ENCODE results near the gene PPP2R2C. TPM values are rescaled to one million over a fixed set of nuclear protein-coding genes. Genes with fewer than 3 reads are reported as not detected.

The PPP2R2C gene
- polyA plus RNA-seq, 1 donor (not counting 4 experiments of a cell fraction or from before 2014, with no cell fraction given): 12.3 TPM

GRCh38 chr4:6349896-6350603 lies 122.4 kb downstream of the PPP2R2C start:
- dilution Hi-C loops (cut with MboI; ENCODE audit: extremely low pct_ligation_motif_present, low sequenced_read_pairs): no loop called here
- no peaks in the 10 kb centered on the region for H3K36me3 ChIP-seq (ENCODE audit: control insufficient read depth in 2 of 2, extremely low read depth in 1 of 2, insufficient read depth in 2 of 2, low read length in 2 of 2)
- no peak overlapping the region for H3K4me2 ChIP-seq (ENCODE audit: control insufficient read depth, extremely low read depth, insufficient read depth, low read depth, low read length)
- H3K27me3 ChIP-seq (ENCODE audit: control insufficient read depth, extremely low read depth, insufficient read depth, low read length): no peaks in the 10 kb centered on the region
- H3K9me1 ChIP-seq (ENCODE audit: control insufficient read depth, extremely low read depth, insufficient read depth, low read length): no peaks in the 10 kb centered on the region
- no peak overlapping the region for H2AFZ ChIP-seq (ENCODE audit: control insufficient read depth, low read length)
- H3K9ac ChIP-seq (ENCODE audit: control insufficient read depth, extremely low read depth, insufficient read depth, low read length): no peak overlapping the region
- no peaks in the 10 kb centered on the region for H4K20me1 ChIP-seq (ENCODE audit: control insufficient read depth, extremely low read depth, insufficient read depth, low read length)
- H3K9me3 ChIP-seq (ENCODE audit: control insufficient read depth, low read depth, low read length): no peaks in the 10 kb centered on the region
- no peaks in the 10 kb centered on the region for H3K79me2 ChIP-seq (ENCODE audit: control insufficient read depth, insufficient read depth, low read length)
- TF ChIP-seq EZH2 (IDR thresholded peaks at IDR 0.05; ENCODE audit: low read length) (no peak), CTCF (optimal IDR thresholded peaks at IDR 0.05 in 1 of 3, IDR thresholded peaks at IDR 0.05 in 1 of 3, conservative IDR thresholded peaks at IDR 0.05 in 1 of 3; ENCODE audit: extremely low read depth in 1 of 3, insufficient read depth in 2 of 3, low read length in 3 of 3) (no peak)
- no peaks in the 10 kb centered on the region for H3K4me1 ChIP-seq (ENCODE audit: control insufficient read depth, extremely low read depth, insufficient read depth, low read length)
- FAIRE-seq (no peak), DNase-seq (ENCODE audit: low read depth, low spot score) (no peak)
- H3K4me3 ChIP-seq (ENCODE audit: control insufficient read depth in 2 of 3, extremely low read depth in 1 of 3, insufficient read depth in 2 of 3, low read depth in 1 of 3, low read length in 3 of 3): no peak overlapping the region
- H3K27ac ChIP-seq (ENCODE audit: control insufficient read depth, insufficient read depth, low read length): no peak overlapping the region

- H3K4me2 ChIP-seq (ENCODE audit: control insufficient read depth, extremely low read depth, insufficient read depth, low read depth, low read length): no peak overlapping the region
- no peak overlapping the region for H3K4me3 ChIP-seq (ENCODE audit: control insufficient read depth in 2 of 3, extremely low read depth in 1 of 3, insufficient read depth in 2 of 3, low read depth in 1 of 3, low read length in 3 of 3)
- TF ChIP-seq CTCF (optimal IDR thresholded peaks at IDR 0.05 in 1 of 3, IDR thresholded peaks at IDR 0.05 in 1 of 3, conservative IDR thresholded peaks at IDR 0.05 in 1 of 3; ENCODE audit: extremely low read depth in 1 of 3, insufficient read depth in 2 of 3, low read length in 3 of 3) (no peak), EZH2 (IDR thresholded peaks at IDR 0.05; ENCODE audit: low read length) (no peak)
- dilution Hi-C loops (cut with MboI; ENCODE audit: extremely low pct_ligation_motif_present, low sequenced_read_pairs): no loop called here
- H3K9me1 ChIP-seq (ENCODE audit: control insufficient read depth, extremely low read depth, insufficient read depth, low read length): no peaks in the 10 kb centered on the region
- H3K9ac ChIP-seq (ENCODE audit: control insufficient read depth, extremely low read depth, insufficient read depth, low read length): no peak overlapping the region
- no peak for DNase-seq (ENCODE audit: low read depth, low spot score)
- H3K36me3 ChIP-seq (ENCODE audit: control insufficient read depth in 2 of 2, extremely low read depth in 1 of 2, insufficient read depth in 2 of 2, low read length in 2 of 2): no peaks in the 10 kb centered on the region
- H3K79me2 ChIP-seq (ENCODE audit: control insufficient read depth, insufficient read depth, low read length): no peaks in the 10 kb centered on the region
- no peaks in the 10 kb centered on the region for H3K27me3 ChIP-seq (ENCODE audit: control insufficient read depth, extremely low read depth, insufficient read depth, low read length)
- H2AFZ ChIP-seq (ENCODE audit: control insufficient read depth, low read length): no peak overlapping the region
- no peak overlapping the region for H3K27ac ChIP-seq (ENCODE audit: control insufficient read depth, insufficient read depth, low read length)
- H4K20me1 ChIP-seq (ENCODE audit: control insufficient read depth, extremely low read depth, insufficient read depth, low read length): no peaks in the 10 kb centered on the region
- peaks cover 7% of the 10 kb centered on the region for H3K4me1 ChIP-seq (ENCODE audit: control insufficient read depth, extremely low read depth, insufficient read depth, low read length)
- H3K9me3 ChIP-seq (ENCODE audit: control insufficient read depth, low read depth, low read length): no peaks in the 10 kb centered on the region
- FAIRE-seq: no peak
These were observed 124.0 kb downstream of the PPP2R2C start for GRCh38 chr4:6348408-6348807.
